ENCODE data around the gene CYSRT1. TPM values are rescaled to one million over a fixed set of nuclear protein-coding genes. Genes with fewer than 3 reads are reported as not detected.

The CYSRT1 gene
- total RNA-seq, 6 experiments from 2014 or later: 0.20 to 1.2 (median 0.31) TPM; not detected in 1

DNA sequence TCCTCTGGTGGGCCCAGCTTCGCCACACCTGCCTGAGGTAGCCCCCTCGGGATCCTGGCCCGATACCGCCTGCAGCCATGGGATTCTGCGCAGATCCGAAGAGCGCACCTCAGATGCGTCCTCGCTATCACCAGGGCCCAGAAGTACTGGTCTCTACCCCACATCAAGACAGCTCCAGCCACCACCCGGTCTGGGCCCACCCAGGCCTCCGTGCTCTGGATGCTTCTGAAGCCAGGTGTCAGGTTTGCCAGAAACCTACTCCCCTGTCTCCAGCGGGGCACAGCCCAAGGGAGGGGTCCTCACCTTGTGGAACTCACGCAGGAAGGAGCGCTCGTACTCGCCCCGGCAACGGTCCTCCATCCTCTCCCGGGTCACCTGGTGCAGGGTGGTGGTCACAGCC is 39.1 kb upstream of the CYSRT1 start:
- Histone ChIP-seq H3K27me3 (no peaks in the 10 kb centered on the region), H3K36me3 (peaks cover 0 to 41% (median 13%) of the 10 kb centered on the region in 4 donors), H3K4me1 (peaks cover 0 to 32% (median 15%) of the 10 kb centered on the region in 4 donors), H3K27ac (no peak overlapping the region), H3K4me3 (no peak overlapping the region), H3K9me3 (no peaks in the 10 kb centered on the region)
- ATAC-seq (no peak), DNase-seq (no peak)
- intact Hi-C loops (cut with DNase I): loop anchor here in 1 of 2 donors (10.0 kb wide), 1 partner anchor 49 kb away; the partner anchor contains the start of gene SLC34A3
- TF ChIP-seq POLR2A (IDR thresholded peaks at IDR 0.05): no peak
- TF ChIP-seq, protein P1, sequence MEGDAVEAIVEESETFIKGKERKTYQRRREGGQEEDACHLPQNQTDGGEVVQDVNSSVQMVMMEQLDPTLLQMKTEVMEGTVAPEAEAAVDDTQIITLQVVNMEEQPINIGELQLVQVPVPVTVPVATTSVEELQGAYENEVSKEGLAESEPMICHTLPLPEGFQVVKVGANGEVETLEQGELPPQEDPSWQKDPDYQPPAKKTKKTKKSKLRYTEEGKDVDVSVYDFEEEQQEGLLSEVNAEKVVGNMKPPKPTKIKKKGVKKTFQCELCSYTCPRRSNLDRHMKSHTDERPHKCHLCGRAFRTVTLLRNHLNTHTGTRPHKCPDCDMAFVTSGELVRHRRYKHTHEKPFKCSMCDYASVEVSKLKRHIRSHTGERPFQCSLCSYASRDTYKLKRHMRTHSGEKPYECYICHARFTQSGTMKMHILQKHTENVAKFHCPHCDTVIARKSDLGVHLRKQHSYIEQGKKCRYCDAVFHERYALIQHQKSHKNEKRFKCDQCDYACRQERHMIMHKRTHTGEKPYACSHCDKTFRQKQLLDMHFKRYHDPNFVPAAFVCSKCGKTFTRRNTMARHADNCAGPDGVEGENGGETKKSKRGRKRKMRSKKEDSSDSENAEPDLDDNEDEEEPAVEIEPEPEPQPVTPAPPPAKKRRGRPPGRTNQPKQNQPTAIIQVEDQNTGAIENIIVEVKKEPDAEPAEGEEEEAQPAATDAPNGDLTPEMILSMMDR (IDR thresholded peaks at IDR 0.05): no peak
- WGBS (ENCODE audit: insufficient coverage, low coverage, low lambda C conversion rate, missing lambda C conversion rate): 0% methylated on average over 1 of the region's 19 CpGs

DNA sequence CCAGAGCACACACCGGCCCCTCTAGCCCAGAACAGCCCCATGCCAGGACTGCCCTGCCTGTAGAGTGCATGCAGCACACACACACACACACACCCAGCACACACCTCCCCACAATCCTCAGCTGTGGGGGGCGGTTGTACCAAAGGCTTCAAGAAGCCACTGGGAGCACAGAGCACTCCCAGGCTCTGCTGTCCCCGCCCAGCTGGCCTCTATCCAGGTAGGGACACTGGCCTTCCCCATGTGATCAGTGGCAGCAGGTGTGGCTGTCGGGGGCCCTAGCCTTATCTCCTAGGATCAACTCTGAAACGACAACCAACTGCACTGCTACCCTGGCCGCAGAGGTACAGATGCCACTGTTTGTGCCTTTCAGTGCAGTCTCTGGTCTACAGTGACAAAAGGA is 38.6 kb upstream of the CYSRT1 start:
- ATAC-seq (no peak), DNase-seq (no peak)
- Histone ChIP-seq H3K9me3 (no peaks in the 10 kb centered on the region), H3K27me3 (no peaks in the 10 kb centered on the region), H3K4me1 (peaks cover 0 to 34% (median 15%) of the 10 kb centered on the region in 4 donors), H3K27ac (no peak overlapping the region), H3K36me3 (peaks cover 0 to 36% (median 13%) of the 10 kb centered on the region in 4 donors), H3K4me3 (no peak overlapping the region)
- no CpG with 5 or more reads among the region's 6 CpGs for WGBS (ENCODE audit: insufficient coverage, low coverage, low lambda C conversion rate, missing lambda C conversion rate)
- TF ChIP-seq POLR2A (IDR thresholded peaks at IDR 0.05): no peak
- TF ChIP-seq, protein P1 (IDR thresholded peaks at IDR 0.05): no peak
- intact Hi-C loops (cut with DNase I): loop anchor here in 1 of 2 donors (10.0 kb wide), 1 partner anchor 48 kb away; the partner anchor contains the start of gene SLC34A3

DNA sequence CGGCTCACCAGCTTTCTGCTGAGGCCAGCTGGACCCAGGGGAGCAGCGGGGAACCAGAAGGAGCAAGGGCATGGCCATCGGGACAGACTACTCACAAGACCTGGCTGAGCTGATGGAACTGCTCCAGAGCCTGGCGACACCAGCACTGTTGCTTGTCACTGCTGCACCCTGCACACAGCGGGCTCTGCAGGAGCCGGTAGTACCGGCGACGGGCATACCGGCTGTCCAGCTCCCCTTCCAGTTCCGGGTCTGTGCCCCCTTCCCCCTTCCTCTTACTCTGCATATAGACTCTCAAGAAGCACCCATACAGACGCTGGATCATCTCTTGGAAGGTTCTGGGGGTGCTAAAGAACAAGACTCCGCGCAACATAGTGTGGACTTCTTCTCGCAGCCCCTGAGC is 37.6 kb upstream of the CYSRT1 start:
- DNase-seq (no peak), ATAC-seq (no peak)
- WGBS (ENCODE audit: insufficient coverage, low coverage, low lambda C conversion rate, missing lambda C conversion rate): 100% methylated on average over 1 of the region's 15 CpGs
- H3K36me3 ChIP-seq: peaks cover 0 to 30% (median 12%) of the 10 kb centered on the region in 4 donors
- H3K27me3 ChIP-seq: no peaks in the 10 kb centered on the region
- TF ChIP-seq, protein P1 (IDR thresholded peaks at IDR 0.05): no peak
- no peak for TF ChIP-seq POLR2A (IDR thresholded peaks at IDR 0.05)
- intact Hi-C loops (cut with DNase I): loop anchor here in 1 of 2 donors (10.0 kb wide), 1 partner anchor 47 kb away; the partner anchor contains the start of gene SLC34A3
- no peak overlapping the region for H3K27ac ChIP-seq
- H3K4me3 ChIP-seq: peak overlapping the region; percentile 90 to 100 (median 98)
- H3K4me1 ChIP-seq: peaks cover 0 to 34% (median 15%) of the 10 kb centered on the region in 4 donors
- no peaks in the 10 kb centered on the region for H3K9me3 ChIP-seq

DNA sequence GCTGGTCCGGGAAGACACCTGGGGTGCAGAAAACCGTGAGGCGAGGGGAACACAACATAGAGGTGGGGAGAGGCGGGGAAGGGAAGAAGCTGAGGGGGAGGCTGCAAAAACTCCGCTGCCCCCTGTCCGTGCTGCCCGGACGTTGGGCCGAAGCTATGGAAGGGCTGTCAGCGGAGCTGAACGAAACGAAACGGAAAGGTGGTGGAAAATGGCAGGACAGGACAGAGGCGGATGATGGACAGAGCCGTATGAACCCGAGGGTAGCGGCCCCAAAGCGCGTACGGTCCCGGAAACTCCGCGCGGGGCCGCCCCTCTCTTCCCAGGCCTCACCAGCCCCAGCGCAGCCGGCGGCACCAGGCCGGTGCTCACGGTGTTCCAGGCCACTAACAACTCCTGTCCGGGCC is 36.9 kb upstream of the CYSRT1 start:
- ATAC-seq (no peak), DNase-seq (no peak)
- WGBS (ENCODE audit: insufficient coverage, low coverage, low lambda C conversion rate, missing lambda C conversion rate): 0% methylated on average over 4 of the region's 31 CpGs
- Histone ChIP-seq H3K9me3 (no peaks in the 10 kb centered on the region), H3K27me3 (no peaks in the 10 kb centered on the region), H3K36me3 (peaks cover 0 to 23% (median 9%) of the 10 kb centered on the region in 4 donors), H3K4me3 (peak overlapping the region; percentile 90 to 100 (median 98)), H3K27ac (peak overlapping the region; percentile 85 to 92 (median 91)), H3K4me1 (peaks cover 0 to 34% (median 15%) of the 10 kb centered on the region in 4 donors)
- TF ChIP-seq, protein P1 (IDR thresholded peaks at IDR 0.05): no peak
- TF ChIP-seq POLR2A (IDR thresholded peaks at IDR 0.05): no peak
- intact Hi-C loops (cut with DNase I): loop anchor here in 1 of 2 donors (10.0 kb wide), 1 partner anchor 47 kb away; the partner anchor contains the start of gene SLC34A3
